Activated CD8-positive, alpha-beta T cell treated with anti-CD3 and anti-CD28 coated beads for 36 hours (primary cell): ENCODE results near the gene ZNF528. TPM values are rescaled to one million over a fixed set of nuclear protein-coding genes. Genes with fewer than 3 reads are reported as not detected.
A peak's percentile ranks its signal among the peaks of the same experiment; 100 is the strongest.

Experiments used
- ATAC-seq: fragments of 200-7000 bp; cut with Tn5 transposase; one replicate; pipeline ENCODE4 v1.10.0; 2021; ENCODE audit warnings: mild to moderate bottlenecking, moderate library complexity
- CTCF ChIA-PET: fragments of 350-600 bp; sonication (Branson Sonifier 250); formaldehyde crosslinking; loops from one replicate; lab custom pipeline; 2021; ENCODE audit warnings: antibody characterized with exemption; lab: Charles Lee
- POLR2A ChIA-PET: fragments of 350-600 bp; sonication (Branson Sonifier 250); formaldehyde crosslinking; loops from one replicate; lab custom pipeline; 2021; ENCODE audit warnings: antibody characterized with exemption; lab: Charles Lee
- DNase-seq: peaks from one replicate; pipeline ENCODE4 v3.0.0-alpha.2; 2020
- H3K27ac Mint-ChIP-seq: one replicate; pipeline ENCODE4 v1.8.0; 2021; ENCODE audit warnings: mild to moderate bottlenecking, mixed read lengths
- H3K27me3 Mint-ChIP-seq: one replicate; pipeline ENCODE4 v1.8.0; 2021; ENCODE audit warnings: mixed read lengths
- H3K36me3 Mint-ChIP-seq: one replicate; pipeline ENCODE4 v1.8.0; 2021; ENCODE audit warnings: low read depth, mixed read lengths
- H3K4me1 Mint-ChIP-seq: one replicate; pipeline ENCODE4 v1.8.0; 2021; ENCODE audit warnings: low read depth, mixed read lengths
- H3K4me3 Mint-ChIP-seq: one replicate; pipeline ENCODE4 v1.8.0; 2021; ENCODE audit warnings: mild to moderate bottlenecking, moderate library complexity, mixed read lengths
- H3K9me3 Mint-ChIP-seq: one replicate; pipeline ENCODE4 v1.8.0; 2021; ENCODE audit warnings: mixed read lengths
- intact Hi-C: fragments of 100-400 bp; cut with micrococcal nuclease; formaldehyde crosslinking; loops from one replicate; pipeline ENCODE4 v1.10.0; 2022
- total RNA-seq, 2 experiments: library from RNA; stranded (reverse); gene quantifications; one replicate each; pipeline ENCODE4 v1.2.3, GENCODE V29; 2021
- TF ChIP-seq, protein P1 (sequence below): fragments of 200-600 bp; IDR thresholded peaks from one replicate; pipeline ENCODE4 v1.8.0; 2022; ENCODE audit warnings: antibody characterized with exemption, mild to moderate bottlenecking

ZNF528 gene
- total RNA-seq, 2 experiments from 2014 or later = 6.8 to 8.3 TPM

DNA sequence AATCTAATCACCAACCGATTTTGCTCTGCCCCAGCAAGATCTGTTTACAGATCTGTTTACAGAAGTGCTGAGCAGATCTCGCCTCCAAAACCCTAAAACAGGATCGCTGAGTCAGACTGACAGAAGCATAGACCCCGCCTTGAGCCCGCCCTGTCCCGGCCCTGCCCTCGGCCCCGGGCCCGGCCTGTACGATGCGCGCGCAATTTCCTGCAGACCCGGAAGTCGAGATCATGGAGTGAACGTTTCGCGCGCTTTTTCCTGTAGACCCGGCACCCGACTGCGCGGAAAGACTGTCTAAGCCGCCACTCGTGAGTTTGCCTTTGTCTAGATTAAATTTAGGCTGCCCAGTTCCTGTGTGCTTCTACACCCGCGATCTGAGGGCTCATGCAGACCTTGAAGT, 31.3 kb downstream of the ZNF528 start, which contains the start of gene ZNF534:
Gene ZNF534, plus strand, starts transcription at position 212 of the 400 bp plus-strand sequence. CDS start 2,327 bp downstream, outside the sequence.
- no peaks in the 10 kb centered on the region for H3K4me1 Mint-ChIP-seq
- TF ChIP-seq, protein P1, sequence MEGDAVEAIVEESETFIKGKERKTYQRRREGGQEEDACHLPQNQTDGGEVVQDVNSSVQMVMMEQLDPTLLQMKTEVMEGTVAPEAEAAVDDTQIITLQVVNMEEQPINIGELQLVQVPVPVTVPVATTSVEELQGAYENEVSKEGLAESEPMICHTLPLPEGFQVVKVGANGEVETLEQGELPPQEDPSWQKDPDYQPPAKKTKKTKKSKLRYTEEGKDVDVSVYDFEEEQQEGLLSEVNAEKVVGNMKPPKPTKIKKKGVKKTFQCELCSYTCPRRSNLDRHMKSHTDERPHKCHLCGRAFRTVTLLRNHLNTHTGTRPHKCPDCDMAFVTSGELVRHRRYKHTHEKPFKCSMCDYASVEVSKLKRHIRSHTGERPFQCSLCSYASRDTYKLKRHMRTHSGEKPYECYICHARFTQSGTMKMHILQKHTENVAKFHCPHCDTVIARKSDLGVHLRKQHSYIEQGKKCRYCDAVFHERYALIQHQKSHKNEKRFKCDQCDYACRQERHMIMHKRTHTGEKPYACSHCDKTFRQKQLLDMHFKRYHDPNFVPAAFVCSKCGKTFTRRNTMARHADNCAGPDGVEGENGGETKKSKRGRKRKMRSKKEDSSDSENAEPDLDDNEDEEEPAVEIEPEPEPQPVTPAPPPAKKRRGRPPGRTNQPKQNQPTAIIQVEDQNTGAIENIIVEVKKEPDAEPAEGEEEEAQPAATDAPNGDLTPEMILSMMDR = no peak
- ChIA-PET POLR2A (no interaction called here), CTCF (no interaction called here)
- no peak within 1 kb of the TSS for H3K4me3 Mint-ChIP-seq
- H3K9me3 Mint-ChIP-seq = peaks cover 40% of the 10 kb centered on the region
- DNase-seq (no peak), ATAC-seq (no peak)
- H3K27me3 Mint-ChIP-seq = no peaks in the 10 kb centered on the region
- no peak within 1 kb of the TSS for H3K27ac Mint-ChIP-seq
- intact Hi-C loops = no loop called here
- H3K36me3 Mint-ChIP-seq = peaks cover 29% of the 10 kb centered on the region

DNA sequence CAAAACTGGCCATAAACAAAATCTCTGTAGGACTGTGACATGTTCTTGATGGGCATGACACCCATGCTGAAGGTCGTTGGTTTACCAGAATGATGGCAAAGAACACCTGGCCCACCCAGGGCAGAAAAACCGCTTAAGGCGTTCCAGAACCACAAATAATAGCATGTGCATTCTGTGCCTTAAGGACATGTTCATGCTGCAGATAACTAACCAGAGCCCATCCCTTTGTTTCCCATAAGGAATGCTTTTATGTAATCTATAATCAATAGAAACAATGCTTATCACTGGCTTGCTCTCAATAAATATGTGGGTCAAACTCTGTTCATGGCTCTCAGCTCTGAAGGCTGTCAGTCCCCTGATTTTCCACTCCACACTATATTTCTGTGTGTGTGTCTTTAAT, 44.5 kb downstream of the ZNF528 start:
- Mint-ChIP-seq H3K27me3 (no peaks in the 10 kb centered on the region), H3K27ac (no peak overlapping the region), H3K36me3 (peaks cover 16% of the 10 kb centered on the region), H3K4me1 (no peaks in the 10 kb centered on the region), H3K9me3 (peaks cover 59% of the 10 kb centered on the region), H3K4me3 (no peak overlapping the region)
- ATAC-seq (no peak), DNase-seq (no peak)
- TF ChIP-seq, protein P1 = no peak
- intact Hi-C loops = no loop called here
- CTCF ChIA-PET = interaction anchor here (1.5 kb wide), 1 partner anchor 9 kb away, joined by 4 read pairs; no protein-coding TSS in a partner anchor
- POLR2A ChIA-PET = no interaction called here

DNA sequence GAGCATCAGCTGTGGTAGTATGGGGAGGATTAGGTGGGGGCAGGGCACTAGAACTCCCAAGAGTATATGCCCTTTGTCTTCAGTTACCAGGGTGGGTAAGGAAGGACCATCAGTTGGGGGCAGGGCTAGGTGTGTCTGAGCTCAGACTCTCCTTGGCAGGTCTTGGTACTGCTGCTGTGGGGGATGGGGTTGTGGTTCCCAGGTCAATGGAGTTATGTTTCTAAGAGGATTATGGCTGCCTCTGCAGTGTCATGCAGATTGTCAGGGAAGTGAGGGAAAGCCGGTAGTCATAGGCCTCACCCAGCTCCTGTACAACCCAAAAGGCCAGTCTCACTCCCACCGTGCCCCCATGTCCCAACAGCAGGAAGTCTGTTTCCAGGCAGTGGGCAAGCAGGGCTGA, 46.9 kb downstream of the ZNF528 start:
- Mint-ChIP-seq H3K9me3 (peaks cover 59% of the 10 kb centered on the region), H3K36me3 (peaks cover 14% of the 10 kb centered on the region), H3K27ac (no peak overlapping the region), H3K27me3 (no peaks in the 10 kb centered on the region), H3K4me3 (no peak overlapping the region), H3K4me1 (no peaks in the 10 kb centered on the region)
- TF ChIP-seq, protein P1 = no peak
- CTCF ChIA-PET = no interaction called here
- POLR2A ChIA-PET = no interaction called here
- DNase-seq (no peak), ATAC-seq (no peak)
- intact Hi-C loops = no loop called here

DNA sequence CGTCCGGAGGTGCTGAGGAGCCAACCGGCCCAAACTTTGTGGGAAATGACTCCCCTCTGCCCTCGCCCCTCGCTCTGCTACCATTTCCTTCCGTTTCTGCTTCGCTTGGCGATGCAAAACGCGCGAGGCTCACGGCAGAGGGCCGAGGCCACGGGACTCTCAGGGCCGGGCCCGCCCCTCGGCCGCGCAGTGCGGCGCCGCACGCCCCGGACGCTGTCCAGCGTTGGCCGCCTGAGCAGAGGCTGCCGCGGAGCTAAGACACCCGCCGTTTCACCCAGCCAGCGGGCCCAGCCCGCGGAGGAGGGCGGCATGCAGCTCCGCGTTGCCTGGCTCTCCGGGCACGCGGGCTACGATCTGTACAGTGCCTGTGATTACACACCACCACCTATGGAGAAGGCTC, 53.6 kb downstream of the ZNF528 start:
- CTCF ChIA-PET = no interaction called here
- peaks cover 47% of the 10 kb centered on the region for H3K36me3 Mint-ChIP-seq

DNA sequence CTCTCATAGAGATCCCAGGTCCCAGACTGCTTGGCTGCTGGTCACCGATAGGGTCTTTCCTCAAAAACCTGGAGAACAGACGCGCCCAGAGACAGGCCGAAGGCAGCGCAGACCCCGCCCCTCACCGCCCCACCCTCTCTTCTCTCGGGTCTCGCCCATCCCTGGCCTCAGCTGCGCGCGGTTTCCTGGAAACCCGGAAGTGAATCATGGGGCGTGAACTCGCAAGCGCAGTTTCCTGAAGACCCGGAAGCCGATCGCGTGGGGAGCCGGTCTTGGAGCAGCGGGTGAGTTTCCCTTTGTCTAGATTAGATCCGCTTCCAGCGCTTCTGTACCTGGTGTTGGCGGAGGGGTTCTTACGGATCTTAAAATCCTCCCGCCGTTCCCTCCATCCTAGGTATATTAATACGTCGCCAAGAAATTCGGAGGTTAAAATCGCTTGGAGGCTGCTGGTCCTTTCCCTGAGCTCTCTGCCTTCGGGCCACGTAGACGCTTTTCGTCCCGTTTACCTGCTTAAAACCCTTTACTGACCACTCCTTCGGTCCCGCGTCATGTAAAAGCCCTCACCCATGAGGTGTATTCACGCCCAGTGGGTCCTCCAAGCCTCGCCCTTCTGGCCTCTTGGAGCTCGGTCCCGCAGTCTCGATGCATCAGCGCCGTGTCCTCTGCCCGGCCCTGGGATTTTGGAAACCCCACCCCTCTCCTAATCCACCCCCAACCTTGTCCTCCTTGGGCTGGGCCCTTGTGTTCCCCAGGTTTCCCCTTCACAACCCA, 55.9 kb downstream of the ZNF528 start, which contains the start of gene ZNF578:
Gene ZNF578, plus strand, starts transcription at position 230 of the 771 bp plus-strand sequence. CDS start 48,293 bp downstream, outside the sequence.
- Mint-ChIP-seq H3K4me1 (peaks cover 16% of the 10 kb centered on the region), H3K9me3 (peaks cover 69% of the 10 kb centered on the region), H3K27me3 (no peaks in the 10 kb centered on the region), H3K27ac (peak within 1 kb of the TSS; percentile 77), H3K36me3 (peaks cover 65% of the 10 kb centered on the region), H3K4me3 (peak within 1 kb of the TSS; percentile 78)
- DNase-seq = peak; percentile 89
- ChIA-PET CTCF (no interaction called here), POLR2A (no interaction called here)
- intact Hi-C loops = no loop called here
- ATAC-seq = peak; percentile 96
- TF ChIP-seq, protein P1 = no peak

More for the DNA sequence above, 53.6 kb downstream of the ZNF528 start:
- TF ChIP-seq, protein P1 = no peak
- intact Hi-C loops = no loop called here
- peaks cover 16% of the 10 kb centered on the region for H3K4me1 Mint-ChIP-seq
- ATAC-seq (no peak), DNase-seq (no peak)
- no peaks in the 10 kb centered on the region for H3K27me3 Mint-ChIP-seq
- POLR2A ChIA-PET = no interaction called here
- no peak overlapping the region for H3K27ac Mint-ChIP-seq
- H3K4me3 Mint-ChIP-seq = no peak overlapping the region
- peaks cover 60% of the 10 kb centered on the region for H3K9me3 Mint-ChIP-seq
